Loucy (cell line): ENCODE results near the gene HSH2D.

Experiments
- H2AFZ ChIP-seq: fragments of 200-600 bp; sonication (generic); 2 replicates; pipeline ENCODE4 v1.6.0; 2016; ENCODE audit warnings: antibody characterized with exemption, mild to moderate bottlenecking, low read length, moderate library complexity
- H3F3A ChIP-seq: fragments of 200-600 bp; 2 replicates; pipeline ENCODE4 v1.6.0; 2016; ENCODE audit warnings: antibody characterized with exemption, low read depth, mild to moderate bottlenecking
- H3K27me3 ChIP-seq: fragments of 200-600 bp; sonication (generic); 2 replicates; pipeline ENCODE4 v1.6.1; 2014; ENCODE audit warnings: low read length, mild to moderate bottlenecking; ENCODE audit not compliant: insufficient read depth, poor library complexity, severe bottlenecking
- H3K36me3 ChIP-seq: fragments of 200-600 bp; sonication (generic); 2 replicates; pipeline ENCODE4 v1.6.1; 2016; ENCODE audit warnings: low read length; ENCODE audit not compliant: insufficient read depth
- H3K4me1 ChIP-seq: fragments of 200-600 bp; sonication (generic); 2 replicates; pipeline ENCODE4 v1.5.1; 2014; ENCODE audit warnings: low read length, mild to moderate bottlenecking; ENCODE audit not compliant: insufficient read depth, poor library complexity, severe bottlenecking
- H3K4me2 ChIP-seq: fragments of 200-600 bp; sonication (generic); 2 replicates; pipeline ENCODE4 v1.6.0; 2014; ENCODE audit warnings: antibody characterized with exemption, low read length, low read depth, mild to moderate bottlenecking; ENCODE audit not compliant: poor library complexity, severe bottlenecking
- H3K4me3 ChIP-seq: fragments of 200-600 bp; sonication (generic); 2 replicates; pipeline ENCODE4 v1.5.1; 2014; ENCODE audit warnings: low read length, mild to moderate bottlenecking, mixed read lengths; ENCODE audit not compliant: poor library complexity, severe bottlenecking
- H3K79me2 ChIP-seq: fragments of 200-600 bp; sonication (generic); 2 replicates; pipeline ENCODE4 v1.6.1; 2014; ENCODE audit warnings: low read length; ENCODE audit not compliant: insufficient read depth
- H3K9ac ChIP-seq: fragments of 200-600 bp; sonication (generic); 2 replicates; pipeline ENCODE4 v1.6.0; 2014; ENCODE audit warnings: mild to moderate bottlenecking, low read depth, low read length, moderate library complexity; ENCODE audit not compliant: poor library complexity, severe bottlenecking
- H3K9me2 ChIP-seq: fragments of 200-600 bp; sonication (generic); replicated peaks from 2 replicates; pipeline ENCODE4 v1.6.1; 2016; ENCODE audit warnings: low read depth, low read length, mixed read lengths
- H3K9me3 ChIP-seq: fragments of 200-600 bp; sonication (generic); 2 replicates; pipeline ENCODE4 v1.6.1; 2014; ENCODE audit warnings: mild to moderate bottlenecking, antibody characterized with exemption, low read length, low read depth; ENCODE audit not compliant: insufficient read depth
- H4K20me1 ChIP-seq: fragments of 200-600 bp; sonication (generic); 2 replicates; pipeline ENCODE4 v1.6.0; 2014; ENCODE audit warnings: antibody characterized with exemption, low read length, mild to moderate bottlenecking; ENCODE audit not compliant: insufficient read depth, poor library complexity, severe bottlenecking
- CTCF ChIP-seq: fragments of 200-600 bp; sonication (generic); conservative IDR thresholded peaks from 2 replicates; pipeline ENCODE4 v1.5.1; 2014; ENCODE audit warnings: mild to moderate bottlenecking, antibody characterized with exemption, low read length
- EZH2phosphoT487 ChIP-seq: fragments of 200-600 bp; IDR thresholded peaks from 2 replicates; pipeline ENCODE4 v1.6.1; 2018; ENCODE audit warnings: antibody characterized with exemption, mild to moderate bottlenecking, moderate library complexity, borderline replicate concordance

HSH2D gene

GRCh38 chr19:16121141-16121540, 22.3 kb upstream of the HSH2D start:
- Histone ChIP-seq H3K4me3 (no peak overlapping the region), H3F3A (no peaks in the 10 kb centered on the region), H3K79me2 (peaks cover 76% of the 10 kb centered on the region), H3K4me2 (no peak overlapping the region), H3K27me3 (no peaks in the 10 kb centered on the region), H3K36me3 (peaks cover 76% of the 10 kb centered on the region; the same call in 1 of the 2 replicates), H4K20me1 (peaks cover 8% of the 10 kb centered on the region), H3K9me2 (no peaks in the 10 kb centered on the region), H3K9me3 (no peaks in the 10 kb centered on the region), H2AFZ (no peak overlapping the region), H3K9ac (no peak overlapping the region), H3K4me1 (peaks cover 14% of the 10 kb centered on the region)
- no peak for TF ChIP-seq CTCF
- no peak for TF ChIP-seq EZH2phosphoT487

GRCh38 chr19:16121967-16122366, 21.5 kb upstream of the HSH2D start:
- Histone ChIP-seq H3K79me2 (peaks cover 67% of the 10 kb centered on the region), H3K4me1 (peaks cover 7% of the 10 kb centered on the region), H3K4me3 (no peak overlapping the region), H3K36me3 (peaks cover 84% of the 10 kb centered on the region; the same call in 1 of the 2 replicates), H3K9ac (no peak overlapping the region), H2AFZ (no peak overlapping the region), H4K20me1 (peaks cover 6% of the 10 kb centered on the region), H3K4me2 (no peak overlapping the region), H3K27me3 (no peaks in the 10 kb centered on the region), H3K9me3 (no peaks in the 10 kb centered on the region), H3K9me2 (no peaks in the 10 kb centered on the region), H3F3A (no peaks in the 10 kb centered on the region)
- TF ChIP-seq EZH2phosphoT487, result no peak
- TF ChIP-seq CTCF, result no peak

GRCh38 chr19:16124953-16125352, 18.5 kb upstream of the HSH2D start:
- no peaks in the 10 kb centered on the region for H3K27me3 ChIP-seq
- H3K9ac ChIP-seq, result no peak overlapping the region
- no peak overlapping the region for H2AFZ ChIP-seq
- no peak overlapping the region for H3K4me3 ChIP-seq
- no peak for TF ChIP-seq EZH2phosphoT487
- no peak for TF ChIP-seq CTCF
- no peaks in the 10 kb centered on the region for H3K9me3 ChIP-seq
- peaks cover 41% of the 10 kb centered on the region; the same call in 1 of the 2 replicates for H3K79me2 ChIP-seq
- no peaks in the 10 kb centered on the region for H3K4me1 ChIP-seq
- H3K36me3 ChIP-seq, result peaks cover 93% of the 10 kb centered on the region; the same call in 1 of the 2 replicates
- no peaks in the 10 kb centered on the region for H3K9me2 ChIP-seq
- no peaks in the 10 kb centered on the region for H3F3A ChIP-seq
- no peak overlapping the region for H3K4me2 ChIP-seq
- no peaks in the 10 kb centered on the region for H4K20me1 ChIP-seq
